Measurements from ENCODE around the gene PARD6A. TPM values are rescaled to one million over a fixed set of nuclear protein-coding genes. Genes with fewer than 3 reads are reported as not detected.
"Not testable (repeated sequence)": the region's sequence is repeated elsewhere in the genome, so short reads cannot be mapped to it uniquely, and the experiment has no call there.

Gene PARD6A
- total RNA-seq, 1 donor from 2014 or later = 1.9 TPM

DNA sequence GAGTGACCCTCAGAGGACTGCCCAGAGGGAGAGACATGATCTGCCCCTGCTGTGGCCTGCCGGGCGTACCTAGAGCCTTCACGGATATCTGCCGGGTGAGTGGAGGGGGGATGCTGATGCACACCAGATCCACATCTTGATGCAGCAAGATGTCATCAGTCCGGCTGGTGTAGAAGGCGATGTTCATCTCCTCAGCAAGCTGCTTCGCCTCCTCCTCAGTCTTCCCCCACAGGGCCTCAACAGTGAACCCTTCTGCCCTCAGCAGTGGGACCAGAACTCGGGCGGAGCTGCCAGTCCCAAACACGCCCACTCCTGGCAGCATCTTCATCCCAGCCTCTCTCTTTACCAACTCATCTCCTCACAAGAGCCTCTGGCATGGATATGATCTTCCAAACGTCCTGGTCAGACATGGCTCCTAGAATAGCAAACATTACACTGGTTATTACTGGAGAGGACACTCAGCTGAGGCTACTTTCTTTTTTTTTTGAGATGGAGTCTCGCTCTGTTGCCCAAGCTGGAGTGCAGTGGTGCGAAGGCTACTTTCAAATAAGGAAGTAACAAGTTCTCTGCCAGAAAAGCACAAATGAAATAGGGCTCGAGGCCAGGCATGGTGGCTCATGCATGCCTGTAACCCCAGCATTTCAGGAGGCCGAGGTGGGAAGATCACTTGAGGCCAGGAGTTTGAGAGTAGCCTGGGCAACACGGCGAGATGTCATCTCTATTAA lies 24.8 kb downstream of the PARD6A start:
- no peak overlapping the region for H3K27ac Mint-ChIP-seq

GRCh38 chr16:67693517-67694285 lies 32.9 kb downstream of the PARD6A start:
- H3K27me3 Mint-ChIP-seq (ENCODE audit: low read depth); H3K4me3 Mint-ChIP-seq; DNase-seq (ENCODE audit: low spot score in 2 of 2, unreplicated experiment in 2 of 2); H3K4me1 Mint-ChIP-seq; H3K9me3 Mint-ChIP-seq; H3K36me3 Mint-ChIP-seq; H3K27ac Mint-ChIP-seq: not testable (repeated sequence)

More for the DNA sequence above, 24.8 kb downstream of the PARD6A start:
- H3K4me3 Mint-ChIP-seq = no peak overlapping the region
- no peaks in the 10 kb centered on the region for H3K9me3 Mint-ChIP-seq
- peaks cover 25% of the 10 kb centered on the region for H3K36me3 Mint-ChIP-seq
- TF ChIP-seq, protein P1, sequence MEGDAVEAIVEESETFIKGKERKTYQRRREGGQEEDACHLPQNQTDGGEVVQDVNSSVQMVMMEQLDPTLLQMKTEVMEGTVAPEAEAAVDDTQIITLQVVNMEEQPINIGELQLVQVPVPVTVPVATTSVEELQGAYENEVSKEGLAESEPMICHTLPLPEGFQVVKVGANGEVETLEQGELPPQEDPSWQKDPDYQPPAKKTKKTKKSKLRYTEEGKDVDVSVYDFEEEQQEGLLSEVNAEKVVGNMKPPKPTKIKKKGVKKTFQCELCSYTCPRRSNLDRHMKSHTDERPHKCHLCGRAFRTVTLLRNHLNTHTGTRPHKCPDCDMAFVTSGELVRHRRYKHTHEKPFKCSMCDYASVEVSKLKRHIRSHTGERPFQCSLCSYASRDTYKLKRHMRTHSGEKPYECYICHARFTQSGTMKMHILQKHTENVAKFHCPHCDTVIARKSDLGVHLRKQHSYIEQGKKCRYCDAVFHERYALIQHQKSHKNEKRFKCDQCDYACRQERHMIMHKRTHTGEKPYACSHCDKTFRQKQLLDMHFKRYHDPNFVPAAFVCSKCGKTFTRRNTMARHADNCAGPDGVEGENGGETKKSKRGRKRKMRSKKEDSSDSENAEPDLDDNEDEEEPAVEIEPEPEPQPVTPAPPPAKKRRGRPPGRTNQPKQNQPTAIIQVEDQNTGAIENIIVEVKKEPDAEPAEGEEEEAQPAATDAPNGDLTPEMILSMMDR (IDR thresholded peaks at IDR 0.05; ENCODE audit: unreplicated experiment) = no peak
- no peaks in the 10 kb centered on the region for H3K4me1 Mint-ChIP-seq
- H3K27me3 Mint-ChIP-seq (ENCODE audit: low read depth) = no peaks in the 10 kb centered on the region
- DNase-seq (ENCODE audit: low spot score in 2 of 2, unreplicated experiment in 2 of 2) = no peak

- Mint-ChIP-seq H3K36me3 (peaks cover 8% of the 10 kb centered on the region), H3K9me3 (peaks cover 4% of the 10 kb centered on the region), H3K27me3 (ENCODE audit: low read depth) (no peaks in the 10 kb centered on the region), H3K27ac (no peak overlapping the region), H3K4me1 (no peaks in the 10 kb centered on the region), H3K4me3 (no peak overlapping the region)
- DNase-seq (ENCODE audit: low spot score in 2 of 2, unreplicated experiment in 2 of 2) = no peak
- TF ChIP-seq, protein P1 (IDR thresholded peaks at IDR 0.05; ENCODE audit: unreplicated experiment) = no peak
These were observed 33.9 kb downstream of the PARD6A start for GRCh38 chr16:67694611-67695010.

GRCh38 chr16:67697422-67698185 lies 36.8 kb downstream of the PARD6A start:
- Mint-ChIP-seq H3K27me3 (ENCODE audit: low read depth) (no peaks in the 10 kb centered on the region), H3K9me3 (peaks cover 4% of the 10 kb centered on the region), H3K4me3 (no peak overlapping the region), H3K27ac (no peak overlapping the region), H3K4me1 (no peaks in the 10 kb centered on the region), H3K36me3 (peaks cover 3% of the 10 kb centered on the region)
- no peak for DNase-seq (ENCODE audit: low spot score in 2 of 2, unreplicated experiment in 2 of 2)
- TF ChIP-seq, protein P1 (IDR thresholded peaks at IDR 0.05; ENCODE audit: unreplicated experiment) = no peak

GRCh38 chr16:67699265-67699664 lies 38.5 kb downstream of the PARD6A start:
- Mint-ChIP-seq H3K27ac (no peak overlapping the region), H3K27me3 (ENCODE audit: low read depth) (no peaks in the 10 kb centered on the region), H3K9me3 (peaks cover 4% of the 10 kb centered on the region), H3K36me3 (peaks cover 3% of the 10 kb centered on the region), H3K4me1 (no peaks in the 10 kb centered on the region), H3K4me3 (no peak overlapping the region)
- TF ChIP-seq, protein P1 (IDR thresholded peaks at IDR 0.05; ENCODE audit: unreplicated experiment) = no peak
- DNase-seq (ENCODE audit: low spot score in 2 of 2, unreplicated experiment in 2 of 2) = no peak

Data from mesothelial cell of epicardium (in vitro differentiated cells).